HEK293T (cell line): ENCODE data around the gene RTRAF.

Source experiments
- HDGF ChIP-seq: fragments of 450-650 bp; IDR thresholded peaks from 2 replicates; pipeline ENCODE4 v1.6.1; 2017; ENCODE audit warnings: antibody characterized with exemption, borderline replicate concordance
- TF ChIP-seq, protein P1 (sequence below): fragments of 450-650 bp; IDR thresholded peaks from 2 replicates; pipeline ENCODE4 v1.6.1; 2016

DNA sequence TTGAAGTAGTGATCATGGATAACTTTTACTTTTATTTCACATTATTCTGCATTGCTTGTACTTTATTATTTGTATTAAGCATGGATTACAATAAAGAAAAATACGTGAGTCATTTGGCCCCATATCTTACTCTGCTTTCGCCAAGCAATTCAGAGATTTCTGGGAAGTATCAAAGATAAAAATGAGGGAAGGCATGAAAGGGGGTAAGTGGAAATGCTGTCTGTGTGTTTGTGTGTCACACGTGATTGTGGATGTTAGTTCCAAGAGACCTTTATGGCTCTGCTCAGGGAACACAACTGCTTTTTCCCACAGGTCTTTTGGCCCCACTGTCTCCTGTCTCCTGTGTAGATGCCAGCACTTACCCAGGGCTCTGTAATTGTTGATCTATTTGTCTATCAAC lies 69.0 kb downstream of the RTRAF start:
- TF ChIP-seq HDGF, result no peak
- TF ChIP-seq, protein P1, sequence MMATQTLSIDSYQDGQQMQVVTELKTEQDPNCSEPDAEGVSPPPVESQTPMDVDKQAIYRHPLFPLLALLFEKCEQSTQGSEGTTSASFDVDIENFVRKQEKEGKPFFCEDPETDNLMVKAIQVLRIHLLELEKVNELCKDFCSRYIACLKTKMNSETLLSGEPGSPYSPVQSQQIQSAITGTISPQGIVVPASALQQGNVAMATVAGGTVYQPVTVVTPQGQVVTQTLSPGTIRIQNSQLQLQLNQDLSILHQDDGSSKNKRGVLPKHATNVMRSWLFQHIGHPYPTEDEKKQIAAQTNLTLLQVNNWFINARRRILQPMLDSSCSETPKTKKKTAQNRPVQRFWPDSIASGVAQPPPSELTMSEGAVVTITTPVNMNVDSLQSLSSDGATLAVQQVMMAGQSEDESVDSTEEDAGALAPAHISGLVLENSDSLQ, result no peak
